Vein endothelial cell (primary cell): Measurements from ENCODE around the gene ZNF827. TPM values are rescaled to one million over a fixed set of nuclear protein-coding genes. Genes with fewer than 3 reads are reported as not detected.

ENCODE experiments used
- small RNA-seq: library from RNA; depleted of rRNA; stranded (forward); fragments of <200 nt; gene quantifications from one replicate; pipeline ENCODE3, GENCODE V24; 2012
- total RNA-seq: library from RNA; depleted of rRNA; stranded (reverse); fragments of >200 nt; gene quantifications from 2 replicates; pipeline ENCODE4 v1.2.3, GENCODE V29; 2012

ZNF827 gene
- total RNA-seq: 9.3 and 10.8 TPM in 2 replicates

GRCh38 chr4:145938618-145939440 lies at the start of gene ZNF827:
Gene ZNF827 (minus strand): TSS chr4:145938823. CDS start chr4:145938407, 416 bp downstream.

Small RNA genes lying within 50 kb of the gene (small RNA-seq; reads per million reads assigned to genes)
- gene RF00019: not detected

Other genes starting within 250 kb of the ZNF827 start
- 18.9 and 19.9 TPM in 2 replicates for gene LSM6, start 236.9 kb upstream of the ZNF827 start, total RNA-seq